Fibroblast of the conjunctiva (primary cell): Measurements from ENCODE around the gene USP25.

ENCODE experiments used
- DNase-seq: peaks from one replicate; pipeline ENCODE4 v3.0.0-alpha.2; 2010; ENCODE audit warnings: low read depth

The USP25 gene

GRCh38 chr21:15809818-15810217 is 80.0 kb downstream of the USP25 start:
- DNase-seq: peak; percentile 37

GRCh38 chr21:15815285-15815684 is 85.5 kb downstream of the USP25 start:
- no peak for DNase-seq

GRCh38 chr21:15820327-15820726 is 90.5 kb downstream of the USP25 start:
- DNase-seq: no peak

GRCh38 chr21:15820852-15821379 is 91.1 kb downstream of the USP25 start:
- no peak for DNase-seq

GRCh38 chr21:15823486-15824150 is 93.8 kb downstream of the USP25 start:
- no peak for DNase-seq

- DNase-seq: no peak
Measured at GRCh38 chr21:15825700-15826099, 95.9 kb downstream of the USP25 start.

GRCh38 chr21:15826147-15826780 is 96.5 kb downstream of the USP25 start:
- DNase-seq: peak; percentile 37

GRCh38 chr21:15826908-15827601 is 97.3 kb downstream of the USP25 start:
- DNase-seq: no peak

GRCh38 chr21:15831497-15831896 is 101.7 kb downstream of the USP25 start:
- no peak for DNase-seq

GRCh38 chr21:15837645-15838044 is 107.9 kb downstream of the USP25 start:
- peak; percentile 30 for DNase-seq

- no peak for DNase-seq
Measured at GRCh38 chr21:15839026-15839425, 109.2 kb downstream of the USP25 start.

- no peak for DNase-seq
Measured at GRCh38 chr21:15839601-15840000, 109.8 kb downstream of the USP25 start.

- DNase-seq: no peak
Measured at GRCh38 chr21:15840406-15840805, 110.6 kb downstream of the USP25 start.

- peak; percentile 26 for DNase-seq
Measured at GRCh38 chr21:15841856-15842564, 112.2 kb downstream of the USP25 start.

- DNase-seq: no peak
Measured at GRCh38 chr21:15842565-15842880, 112.7 kb downstream of the USP25 start.

GRCh38 chr21:15843766-15844165 is 114.0 kb downstream of the USP25 start:
- no peak for DNase-seq

GRCh38 chr21:15848634-15849560 is 119.1 kb downstream of the USP25 start:
- DNase-seq: no peak

- no peak for DNase-seq
Measured at GRCh38 chr21:15849927-15850326, 120.1 kb downstream of the USP25 start.

GRCh38 chr21:15850645-15851044 is 120.9 kb downstream of the USP25 start:
- no peak for DNase-seq

- DNase-seq: no peak
Measured at GRCh38 chr21:15852146-15852545, 122.4 kb downstream of the USP25 start.

- no peak for DNase-seq
Measured at GRCh38 chr21:15853126-15853525, 123.3 kb downstream of the USP25 start.
